ENCODE results near the gene DUOXA1.
"Not testable (repeated sequence)": the region's sequence is repeated elsewhere in the genome, so short reads cannot be mapped to it uniquely, and the experiment has no call there.

DNA sequence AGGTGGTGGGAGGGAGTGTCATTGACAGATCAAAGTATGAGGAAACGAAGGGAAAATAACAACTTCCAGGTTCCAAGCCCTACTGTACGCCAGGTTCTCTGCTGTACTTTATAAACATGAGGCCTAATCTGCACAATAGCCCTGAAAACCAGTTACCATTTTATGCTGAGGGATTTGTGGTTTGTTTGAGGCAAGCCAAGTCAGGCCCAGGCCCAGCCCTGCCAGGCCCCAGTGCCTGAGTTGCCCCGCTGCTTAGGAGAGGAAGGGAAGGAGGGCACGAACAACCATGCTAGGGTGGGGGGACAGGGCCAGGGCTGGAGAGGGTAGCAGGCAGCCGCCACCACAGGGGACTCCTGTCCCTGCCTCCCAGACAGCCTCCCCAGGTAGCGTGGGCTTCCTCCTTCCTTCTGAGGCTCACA is 59.7 kb downstream of the DUOXA1 start:
- TF ChIP-seq, protein P1, sequence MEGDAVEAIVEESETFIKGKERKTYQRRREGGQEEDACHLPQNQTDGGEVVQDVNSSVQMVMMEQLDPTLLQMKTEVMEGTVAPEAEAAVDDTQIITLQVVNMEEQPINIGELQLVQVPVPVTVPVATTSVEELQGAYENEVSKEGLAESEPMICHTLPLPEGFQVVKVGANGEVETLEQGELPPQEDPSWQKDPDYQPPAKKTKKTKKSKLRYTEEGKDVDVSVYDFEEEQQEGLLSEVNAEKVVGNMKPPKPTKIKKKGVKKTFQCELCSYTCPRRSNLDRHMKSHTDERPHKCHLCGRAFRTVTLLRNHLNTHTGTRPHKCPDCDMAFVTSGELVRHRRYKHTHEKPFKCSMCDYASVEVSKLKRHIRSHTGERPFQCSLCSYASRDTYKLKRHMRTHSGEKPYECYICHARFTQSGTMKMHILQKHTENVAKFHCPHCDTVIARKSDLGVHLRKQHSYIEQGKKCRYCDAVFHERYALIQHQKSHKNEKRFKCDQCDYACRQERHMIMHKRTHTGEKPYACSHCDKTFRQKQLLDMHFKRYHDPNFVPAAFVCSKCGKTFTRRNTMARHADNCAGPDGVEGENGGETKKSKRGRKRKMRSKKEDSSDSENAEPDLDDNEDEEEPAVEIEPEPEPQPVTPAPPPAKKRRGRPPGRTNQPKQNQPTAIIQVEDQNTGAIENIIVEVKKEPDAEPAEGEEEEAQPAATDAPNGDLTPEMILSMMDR (IDR thresholded peaks at IDR 0.05 in 4 of 5, conservative IDR thresholded peaks at IDR 0.05 in 1 of 5) = not testable (repeated sequence)
- TF ChIP-seq POLR2A (IDR thresholded peaks at IDR 0.05) = not testable (repeated sequence)
